ENCODE results near the gene NTSR1.

GRCh38 chr20:62765432-62766070 is 56.9 kb downstream of the NTSR1 start:
- no peak for TF ChIP-seq POLR2AphosphoS5 (IDR thresholded peaks at IDR 0.05; ENCODE audit: low read depth, low read length)
- no peak for TF ChIP-seq TAF1 (IDR thresholded peaks at IDR 0.05; ENCODE audit: low read depth, low read length)

Data from GM12891 (cell line).